Peyer's patch (tissue), 4 donors: ENCODE data around the gene ZNF778. TPM values are rescaled to one million over a fixed set of nuclear protein-coding genes. Genes with fewer than 3 reads are reported as not detected.

Source experiments
- DNase-seq, 3 donors: peaks; one replicate each; pipeline ENCODE4 v3.0.0-alpha.2; 2017 to 2019
- H3K27ac ChIP-seq, 4 donors: fragments of 200-600 bp; sonication (generic); one replicate each; pipeline ENCODE4 v1.5.1; 2016 to 2019
- H3K27me3 ChIP-seq, 2 donors: fragments of 200-600 bp; sonication (generic); one replicate each; pipeline ENCODE4 v1.5.1; 2019
- H3K36me3 ChIP-seq, 3 donors: fragments of 200-600 bp; sonication (generic); one replicate each; pipeline ENCODE4 v1.5.1; 2016 to 2019
- H3K4me1 ChIP-seq, 4 donors: fragments of 200-600 bp; sonication (generic); one replicate each; pipeline ENCODE4 v1.5.1; 2016 to 2019
- H3K4me3 ChIP-seq, 4 donors: fragments of 200-600 bp; sonication (generic); 1 replicate in 3 of 4; 2 replicates in 1 of 4; pipeline ENCODE4 v1.5.1; 2016 to 2019; ENCODE audit warnings: mild to moderate bottlenecking in 1 of 4
- H3K9me3 ChIP-seq, 4 donors: fragments of 200-600 bp; sonication (generic); one replicate each; pipeline ENCODE4 v1.5.1; 2016 to 2019; ENCODE audit warnings: mild to moderate bottlenecking in 1 of 4
- POLR2A ChIP-seq, 2 donors: fragments of 450-650 bp; IDR thresholded peaks; one replicate each; pipeline ENCODE4 v1.5.1; 2017; ENCODE audit warnings: antibody characterized with exemption in 2 of 2, mild to moderate bottlenecking in 2 of 2, moderate library complexity in 2 of 2
- total RNA-seq, 4 donors: library from RNA; depleted of rRNA; stranded (reverse); fragments of >200 nt; gene quantifications; one replicate each; pipeline ENCODE4 v1.1.0, GENCODE V29; 2016
- TF ChIP-seq, protein P1 (sequence below), 6 experiments: fragments of 450-650 bp in 4 of 6; fragments of 200-600 bp in 2 of 6; sonication (generic) in 1 of 6; IDR thresholded peaks; one replicate each; pipeline ENCODE4 v1.5.1; 2017 to 2019; ENCODE audit warnings: antibody characterized with exemption in 6 of 6, mild to moderate bottlenecking in 3 of 6, moderate library complexity in 1 of 6

ZNF778 gene
- total RNA-seq, 4 donors from 2014 or later, result 4.1 to 16.9 (median 10.7) TPM

DNA sequence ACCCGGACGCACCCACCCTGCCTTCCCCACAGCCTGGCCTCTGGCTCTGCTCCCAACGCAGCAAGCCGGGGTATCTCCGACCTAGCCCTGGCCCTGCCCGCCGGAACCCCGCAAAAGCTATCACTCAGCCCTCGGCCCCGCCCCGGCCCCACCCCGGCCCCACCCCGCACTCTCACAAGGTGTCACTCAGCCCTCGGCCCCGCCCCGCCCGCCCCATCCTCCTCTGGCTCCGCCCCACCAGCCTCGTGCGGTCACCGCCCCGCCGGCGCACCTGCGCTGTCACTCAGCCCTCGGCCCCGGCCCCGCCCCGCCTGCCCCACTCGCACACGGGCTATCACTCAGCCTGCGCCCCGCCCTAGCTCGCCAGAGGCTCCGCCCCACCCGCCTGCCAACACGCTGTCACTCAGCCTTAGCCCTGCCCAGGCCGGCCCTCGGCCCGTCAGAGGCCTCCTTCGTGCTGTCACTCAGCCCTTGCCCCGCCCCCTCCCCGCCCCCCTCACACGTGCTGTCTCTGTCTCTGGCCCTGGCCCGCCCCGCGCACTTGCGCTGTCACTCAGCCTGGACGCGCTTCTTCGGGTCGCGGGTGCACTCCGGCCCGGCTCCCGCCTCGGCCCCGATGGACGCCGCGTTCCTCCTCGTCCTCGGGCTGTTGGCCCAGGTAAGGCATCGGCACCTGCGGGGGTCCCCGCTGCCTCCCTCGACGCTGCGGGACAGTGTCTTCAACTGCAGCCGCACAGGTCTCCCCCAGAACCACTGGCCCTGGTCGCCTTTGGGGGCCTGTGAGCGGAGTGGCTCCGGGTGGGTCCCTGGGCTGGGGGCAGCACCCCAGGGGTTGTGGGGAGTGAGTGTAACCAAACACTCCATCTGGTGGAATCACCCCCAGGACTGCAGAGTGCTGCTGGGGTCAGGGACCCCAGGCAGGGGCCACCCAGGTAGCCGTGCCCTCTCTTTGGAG lies 46.0 kb upstream of the ZNF778 start, which contains the start of gene CDH15:
Gene CDH15 (plus strand): TSS at position 533 of the 955 bp plus-strand sequence. CDS start 84 bp downstream, at position 617.
- Histone ChIP-seq H3K9me3 (no peaks in the 10 kb centered on the region), H3K4me1 (peaks cover 5 to 31% (median 21%) of the 10 kb centered on the region in 4 donors), H3K4me3 (peak within 1 kb of the TSS; percentile 13 to 43 (median 34)), H3K27me3 (no peaks in the 10 kb centered on the region), H3K36me3 (no peaks in the 10 kb centered on the region), H3K27ac (peak within 1 kb of the TSS in 1 of 4 donors; percentile 12)
- peak; percentile 95 to 98 (median 98) for DNase-seq
- TF ChIP-seq, protein P1, sequence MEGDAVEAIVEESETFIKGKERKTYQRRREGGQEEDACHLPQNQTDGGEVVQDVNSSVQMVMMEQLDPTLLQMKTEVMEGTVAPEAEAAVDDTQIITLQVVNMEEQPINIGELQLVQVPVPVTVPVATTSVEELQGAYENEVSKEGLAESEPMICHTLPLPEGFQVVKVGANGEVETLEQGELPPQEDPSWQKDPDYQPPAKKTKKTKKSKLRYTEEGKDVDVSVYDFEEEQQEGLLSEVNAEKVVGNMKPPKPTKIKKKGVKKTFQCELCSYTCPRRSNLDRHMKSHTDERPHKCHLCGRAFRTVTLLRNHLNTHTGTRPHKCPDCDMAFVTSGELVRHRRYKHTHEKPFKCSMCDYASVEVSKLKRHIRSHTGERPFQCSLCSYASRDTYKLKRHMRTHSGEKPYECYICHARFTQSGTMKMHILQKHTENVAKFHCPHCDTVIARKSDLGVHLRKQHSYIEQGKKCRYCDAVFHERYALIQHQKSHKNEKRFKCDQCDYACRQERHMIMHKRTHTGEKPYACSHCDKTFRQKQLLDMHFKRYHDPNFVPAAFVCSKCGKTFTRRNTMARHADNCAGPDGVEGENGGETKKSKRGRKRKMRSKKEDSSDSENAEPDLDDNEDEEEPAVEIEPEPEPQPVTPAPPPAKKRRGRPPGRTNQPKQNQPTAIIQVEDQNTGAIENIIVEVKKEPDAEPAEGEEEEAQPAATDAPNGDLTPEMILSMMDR (IDR thresholded peaks at IDR 0.05), result no peak
- TF ChIP-seq POLR2A (IDR thresholded peaks at IDR 0.05), result no peak

DNA sequence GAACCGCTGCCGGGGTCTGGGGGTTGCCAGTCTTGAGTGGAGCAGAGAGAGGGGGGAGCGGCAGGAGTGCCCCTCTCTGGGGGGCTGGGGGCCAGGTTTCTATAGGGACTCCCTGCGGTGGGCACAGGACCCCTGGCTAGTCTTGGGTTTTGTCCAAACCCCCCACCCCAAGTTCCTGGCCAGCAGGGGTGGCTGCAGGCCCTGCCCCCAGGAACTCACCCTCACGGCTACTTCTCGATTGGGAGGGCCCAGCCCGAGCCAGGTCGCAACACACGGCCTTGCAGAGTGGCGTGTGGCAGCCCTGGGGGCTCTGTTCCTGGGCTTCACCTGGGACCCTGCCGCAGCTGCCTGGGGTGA lies 45.4 kb upstream of the ZNF778 start:
- no peak for DNase-seq
- peaks cover 3 to 27% (median 19%) of the 10 kb centered on the region in 4 donors for H3K4me1 ChIP-seq
- TF ChIP-seq, protein P1 (IDR thresholded peaks at IDR 0.05), result no peak
- no peak for TF ChIP-seq POLR2A (IDR thresholded peaks at IDR 0.05)
- no peak overlapping the region for H3K27ac ChIP-seq
- no peaks in the 10 kb centered on the region for H3K27me3 ChIP-seq
- no peaks in the 10 kb centered on the region for H3K36me3 ChIP-seq
- no peaks in the 10 kb centered on the region for H3K9me3 ChIP-seq
- H3K4me3 ChIP-seq, result no peak overlapping the region

DNA sequence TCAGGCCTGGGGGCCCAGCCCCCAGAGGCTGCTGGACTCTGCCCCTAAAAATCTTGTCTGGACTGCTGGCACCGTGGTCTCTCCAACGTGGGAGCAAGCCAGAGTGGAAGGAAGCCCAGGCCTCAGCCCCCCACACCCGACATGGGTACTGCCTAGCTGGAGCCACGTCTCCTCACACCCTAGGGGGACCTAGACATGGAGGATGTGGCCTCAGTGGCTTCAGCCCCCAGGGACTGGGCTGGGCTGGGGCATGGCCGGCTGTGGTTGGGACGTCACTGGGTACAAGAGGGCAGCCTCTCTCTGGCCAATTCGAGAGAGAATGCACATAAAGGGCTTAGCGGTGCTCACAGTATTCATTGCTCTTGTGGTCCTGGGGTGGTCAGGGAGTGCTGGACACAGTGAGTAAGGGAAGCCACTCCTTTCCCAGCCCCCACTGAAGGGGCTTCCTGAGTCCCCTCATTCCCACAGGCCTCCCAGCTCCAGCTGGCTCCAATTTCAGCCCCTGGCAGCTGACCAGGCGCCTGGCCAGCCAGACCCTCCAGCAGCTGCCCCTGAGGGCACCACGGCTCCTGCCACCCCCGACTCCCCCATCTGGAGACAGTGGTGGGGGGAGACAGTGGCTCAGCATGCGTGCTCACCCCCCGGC lies 44.9 kb upstream of the ZNF778 start:
- no peak for TF ChIP-seq POLR2A (IDR thresholded peaks at IDR 0.05)
- TF ChIP-seq, protein P1 (IDR thresholded peaks at IDR 0.05), result no peak
- no peaks in the 10 kb centered on the region for H3K36me3 ChIP-seq

DNA sequence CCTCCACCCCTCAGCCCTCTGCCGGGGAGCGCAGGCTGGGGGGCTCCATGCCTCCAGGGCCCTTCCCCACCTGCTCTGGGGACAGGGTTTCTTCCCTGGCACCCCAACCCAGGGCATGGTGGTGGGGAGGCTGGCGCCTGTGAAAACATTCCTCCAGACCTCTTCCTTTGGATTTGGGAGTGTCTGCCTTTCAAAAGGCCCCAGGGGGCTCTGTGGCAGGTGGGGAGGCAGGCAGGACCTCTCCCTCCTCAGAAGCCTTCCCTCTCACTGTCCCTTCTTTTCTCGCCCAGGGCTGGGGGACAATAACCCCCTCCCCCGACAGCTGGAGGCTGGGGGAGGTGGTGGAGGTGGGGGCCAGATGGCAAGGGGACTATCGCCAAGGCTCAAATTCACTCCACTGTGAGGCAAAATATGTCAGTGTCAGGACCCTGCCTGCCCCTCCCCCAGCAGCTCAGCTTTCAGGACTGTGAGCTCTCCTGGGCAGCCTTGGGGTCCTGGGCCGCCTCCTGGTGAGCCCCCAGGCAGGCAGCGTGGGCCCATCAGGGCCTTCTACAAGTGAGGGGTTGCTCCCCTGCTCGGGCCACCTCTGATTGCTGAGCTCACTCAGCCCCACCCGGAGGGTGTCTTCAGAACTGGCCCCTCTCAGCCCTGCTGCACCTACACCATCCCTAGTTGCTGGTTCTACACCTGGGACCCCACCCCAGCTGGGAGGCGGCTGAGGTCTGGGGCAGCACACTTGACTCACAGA lies 44.2 kb upstream of the ZNF778 start:
- no peaks in the 10 kb centered on the region for H3K36me3 ChIP-seq
- TF ChIP-seq, protein P1 (IDR thresholded peaks at IDR 0.05), result no peak
- no peak for TF ChIP-seq POLR2A (IDR thresholded peaks at IDR 0.05)
- no peaks in the 10 kb centered on the region for H3K27me3 ChIP-seq
- no peak for DNase-seq
- no peak overlapping the region for H3K27ac ChIP-seq
- H3K4me1 ChIP-seq, result peaks cover 0 to 21% (median 11%) of the 10 kb centered on the region in 4 donors
- H3K9me3 ChIP-seq, result no peaks in the 10 kb centered on the region
- H3K4me3 ChIP-seq, result no peak overlapping the region

More for the DNA sequence above, 44.9 kb upstream of the ZNF778 start:
- H3K4me3 ChIP-seq, result no peak overlapping the region
- H3K4me1 ChIP-seq, result peaks cover 0 to 22% (median 14%) of the 10 kb centered on the region in 4 donors
- no peaks in the 10 kb centered on the region for H3K27me3 ChIP-seq
- H3K9me3 ChIP-seq, result no peaks in the 10 kb centered on the region
- DNase-seq, result no peak
- no peak overlapping the region for H3K27ac ChIP-seq
